GM12892 (cell line): Measurements from ENCODE around the gene C17orf113.
A peak's percentile ranks its signal among the peaks of the same experiment; 100 is the strongest.

ENCODE experiments used
- DNase-seq: peaks from one replicate; pipeline ENCODE4 v3.0.0; 2011; ENCODE audit not compliant: insufficient read length
- FAIRE-seq: peaks from 2 replicates; lab custom pipeline; 2011; peaks lifted over from hg19 to GRCh38; lab: Jason Lieb, UNC
- POLR2A ChIP-seq: IDR thresholded peaks from 2 replicates; pipeline ENCODE4 v1.6.1; 2011; ENCODE audit warnings: low read depth, low read length, control low read depth
- POLR2AphosphoS5 ChIP-seq: IDR thresholded peaks from 2 replicates; pipeline ENCODE4 v1.6.1; 2011; ENCODE audit warnings: low read depth, low read length, control low read depth
- TAF1 ChIP-seq: IDR thresholded peaks from 2 replicates; pipeline ENCODE4 v1.6.1; 2011; ENCODE audit warnings: low read depth, mild to moderate bottlenecking, control low read depth, low read length, borderline replicate concordance

Gene C17orf113

GRCh38 chr17:42000413-42001133, 49.8 kb downstream of the C17orf113 start:
- TF ChIP-seq TAF1 (no peak), POLR2AphosphoS5 (no peak), POLR2A (no peak)
- FAIRE-seq = no peak
- no peak for DNase-seq

DNA sequence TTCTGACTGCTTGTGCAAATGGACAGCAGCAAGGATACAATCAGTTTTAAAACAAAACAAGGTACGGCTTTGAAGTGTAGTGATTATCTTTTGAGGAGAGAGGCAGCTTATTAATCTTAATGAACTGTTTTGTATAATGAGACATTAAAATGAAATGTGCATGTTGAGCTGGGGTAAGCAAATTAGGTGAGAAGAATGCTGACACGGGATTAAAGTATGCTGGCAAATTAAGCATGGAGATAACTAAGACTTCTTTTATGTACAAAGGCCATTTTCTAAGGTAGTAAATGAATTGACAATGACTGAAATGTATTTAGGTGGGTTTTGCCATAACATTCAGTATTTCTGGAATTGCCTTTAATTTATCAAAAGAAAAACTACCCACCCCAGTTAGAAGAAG, 51.9 kb downstream of the C17orf113 start:
- FAIRE-seq (no peak), DNase-seq (no peak)
- TF ChIP-seq POLR2A (no peak), POLR2AphosphoS5 (no peak), TAF1 (no peak)

DNA sequence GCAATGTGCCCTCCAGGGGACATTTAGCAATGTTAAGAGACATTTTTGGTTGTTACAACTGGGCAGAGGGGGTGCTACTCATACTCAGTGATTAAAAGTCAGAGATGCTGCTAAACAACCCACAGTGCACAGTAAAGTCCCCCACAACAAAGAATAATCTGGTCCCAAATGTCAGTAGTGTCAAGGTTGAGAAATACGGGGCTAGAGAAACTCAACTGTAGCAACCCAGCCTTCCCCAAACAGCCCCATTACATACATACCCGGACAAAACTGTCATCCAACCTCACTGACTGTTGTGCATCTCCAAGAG, 53.6 kb downstream of the C17orf113 start:
- FAIRE-seq = no peak
- no peak for DNase-seq
- TF ChIP-seq POLR2AphosphoS5 (0 out of 2 replicates have a peak, but pooled peaks have one; percentile 14), TAF1 (no peak), POLR2A (no peak)

GRCh38 chr17:41992576-41992975, 57.8 kb downstream of the C17orf113 start:
- TF ChIP-seq POLR2AphosphoS5 = no peak
- FAIRE-seq = no peak
- no peak for DNase-seq

- FAIRE-seq (no peak), DNase-seq (no peak)
- TF ChIP-seq POLR2A (no peak), POLR2AphosphoS5 (no peak), TAF1 (no peak)
These were observed 60.5 kb downstream of the C17orf113 start for GRCh38 chr17:41989702-41990419.

DNA sequence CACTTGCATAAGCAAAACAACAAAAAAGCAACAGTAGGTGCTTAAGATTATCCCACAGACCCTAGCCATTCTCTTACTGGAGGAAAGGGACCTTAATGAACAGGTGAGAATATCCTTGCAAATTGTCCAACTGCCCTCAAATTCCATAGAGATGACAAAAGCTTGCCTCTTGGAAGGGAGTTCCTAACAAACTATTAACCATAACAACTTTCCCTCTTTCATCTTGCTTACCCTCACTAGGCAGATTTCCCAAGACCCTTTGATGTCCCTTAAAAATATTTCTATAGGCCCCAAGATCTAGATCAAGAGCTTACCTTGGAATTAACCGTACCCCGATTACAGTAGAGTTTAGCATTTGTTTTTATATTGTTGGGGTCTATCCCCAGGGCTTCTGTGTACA, 62.0 kb downstream of the C17orf113 start:
- DNase-seq (no peak), FAIRE-seq (no peak)
- TF ChIP-seq POLR2AphosphoS5 = no peak
- TF ChIP-seq POLR2A = no peak
- TF ChIP-seq TAF1 = no peak
